Right ventricle myocardium inferior (tissue), 1 donor: Measurements from ENCODE around the gene PTPRU. TPM values are rescaled to one million over a fixed set of nuclear protein-coding genes. Genes with fewer than 3 reads are reported as not detected.

Source experiments
- ATAC-seq: fragments of 200-7000 bp; cut with Tn5 transposase; one replicate; pipeline ENCODE4 v1.9.1; 2020; ENCODE audit warnings: mild to moderate bottlenecking, moderate library complexity
- DNase-seq: peaks from one replicate; pipeline ENCODE4 v3.0.0; 2021; ENCODE audit errors: missing footprints
- intact Hi-C: fragments of 100-400 bp; cut with DNase I; formaldehyde crosslinking; loops from one replicate; pipeline ENCODE4 v1.11.0; 2022
- total RNA-seq: library from RNA; stranded (reverse); fragmentation: NEBNext Ultra II Directional; extraction: Animal tissue kit (Norgen Biotek cat#: 25700); gene quantifications from one replicate; pipeline ENCODE4 v1.2.1, GENCODE V29; 2021
- donor health status: DM: no; HTN: yes; CAD: no; lungs with severe emphysema.

The PTPRU gene
- total RNA-seq, 1 donor from 2014 or later = 23.5 TPM

DNA sequence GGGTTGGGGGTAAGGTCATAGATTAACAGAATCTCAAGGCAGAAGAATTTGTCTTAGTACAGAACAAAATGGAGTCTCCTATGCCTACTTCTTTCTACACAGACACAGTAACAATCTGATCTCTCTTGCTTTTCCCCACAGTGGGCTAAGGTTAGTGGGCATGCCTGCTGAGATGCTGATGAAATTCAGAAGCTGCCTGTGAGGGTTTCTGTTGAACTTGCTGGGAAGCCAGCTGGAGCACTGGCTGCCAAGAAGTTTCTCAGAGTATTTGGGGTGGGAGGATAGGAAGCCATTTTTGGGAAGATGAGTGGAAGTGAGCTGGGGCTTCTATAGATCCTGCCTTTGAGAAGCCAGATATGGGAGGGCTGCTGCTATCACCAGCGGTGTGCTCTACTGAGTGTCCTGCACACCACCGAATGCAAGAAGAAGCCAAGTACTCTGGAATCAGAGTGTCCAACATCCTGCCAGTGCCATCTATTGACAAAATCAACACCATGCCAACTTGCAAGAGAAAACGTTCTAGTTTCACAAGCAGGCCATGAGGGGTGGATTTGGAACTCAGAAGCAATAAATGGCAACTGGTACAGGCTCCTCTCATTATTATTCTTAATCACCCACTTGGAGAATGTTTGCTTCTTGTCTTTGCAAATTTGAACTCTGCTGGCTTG lies 102.7 kb downstream of the PTPRU start:
- intact Hi-C loops = loop anchor here (10.0 kb wide), 1 partner anchor 84 kb away; no protein-coding TSS in a partner anchor
- no peak for ATAC-seq
- DNase-seq = no peak

GRCh38 chr1:29341936-29342335 lies 105.6 kb downstream of the PTPRU start:
- DNase-seq (no peak), ATAC-seq (no peak)
- intact Hi-C loops = no loop called here

- DNase-seq (no peak), ATAC-seq (no peak)
- intact Hi-C loops = no loop called here
These were observed 106.0 kb downstream of the PTPRU start for GRCh38 chr1:29342351-29342750.

DNA sequence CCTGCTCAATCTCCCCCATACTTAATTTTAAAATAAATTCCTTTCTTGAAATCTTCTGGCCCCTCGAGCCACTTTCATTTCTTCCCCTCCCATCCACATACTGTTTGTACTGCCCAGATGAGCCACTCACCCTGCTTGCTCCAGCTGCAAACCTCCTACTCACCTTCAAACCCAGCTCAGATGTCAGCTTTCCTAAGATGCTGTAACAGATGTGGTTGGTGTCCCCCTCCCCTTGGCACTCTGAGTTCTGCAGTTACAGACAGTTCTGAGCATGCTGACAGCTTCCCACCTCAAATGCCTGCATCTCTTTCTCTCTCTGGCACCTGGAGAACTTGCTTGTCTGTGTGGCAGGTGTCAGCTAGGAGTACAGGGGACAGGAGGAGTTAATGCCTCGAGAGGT lies 106.7 kb downstream of the PTPRU start:
- ATAC-seq = no peak
- intact Hi-C loops = no loop called here
- no peak for DNase-seq

- intact Hi-C loops = no loop called here
- DNase-seq (no peak), ATAC-seq (no peak)
These were observed 107.2 kb downstream of the PTPRU start for GRCh38 chr1:29343476-29343875.

DNA sequence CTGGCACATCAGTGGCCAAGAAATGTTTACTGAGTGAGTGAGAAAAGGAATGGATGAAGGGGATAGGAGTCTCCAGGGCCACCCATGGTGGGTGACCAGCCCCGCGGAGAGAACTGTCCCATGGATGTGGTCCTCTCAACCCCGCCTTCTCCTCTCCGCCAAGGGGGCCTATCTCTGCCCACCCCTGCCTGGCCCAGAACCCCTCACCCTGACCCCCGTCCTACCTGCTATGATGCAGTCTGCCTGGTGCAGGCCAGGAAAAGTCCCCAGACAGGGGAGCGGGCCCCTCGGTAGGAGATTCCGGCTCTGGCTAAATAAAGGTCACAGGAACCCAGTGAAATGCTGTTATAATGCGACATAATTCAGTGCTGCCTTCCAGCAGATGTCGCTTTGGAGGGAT lies 107.6 kb downstream of the PTPRU start:
- intact Hi-C loops = no loop called here
- DNase-seq (no peak), ATAC-seq (no peak)

- no peak for ATAC-seq
- DNase-seq = no peak
- intact Hi-C loops = no loop called here
These were observed 108.0 kb downstream of the PTPRU start for GRCh38 chr1:29344336-29344735.

- ATAC-seq = no peak
- intact Hi-C loops = no loop called here
These were observed 110.3 kb downstream of the PTPRU start for GRCh38 chr1:29346576-29346975.

DNA sequence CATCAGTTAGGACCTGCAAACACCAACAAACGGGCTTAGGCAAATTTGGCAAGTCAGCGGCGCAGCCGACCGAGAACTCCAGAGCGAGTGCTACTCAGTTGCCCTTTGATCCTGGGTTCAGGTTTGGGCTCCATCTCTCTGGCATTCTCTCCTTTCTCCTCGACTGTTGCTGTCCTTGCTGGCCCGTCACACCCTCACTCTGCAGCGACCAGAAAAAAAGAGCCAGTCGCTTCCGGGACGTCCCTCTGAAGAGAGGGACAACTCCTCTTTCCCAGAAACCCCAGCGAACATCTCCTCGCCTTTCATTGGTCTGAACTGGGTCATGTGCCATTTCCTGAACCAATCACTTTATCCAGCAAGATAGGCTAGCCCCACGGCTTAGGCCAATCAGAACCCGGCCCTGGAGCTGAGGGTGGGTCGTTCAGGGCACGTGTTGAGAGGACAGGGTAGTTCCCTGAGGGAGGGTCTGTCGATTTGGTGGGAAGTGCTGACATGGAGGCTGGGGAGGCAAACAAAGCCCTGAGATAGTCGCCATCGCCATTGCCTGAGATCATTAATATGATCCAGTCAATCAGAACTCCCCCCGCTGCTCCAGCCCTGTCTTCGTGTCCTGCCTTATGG lies 113.7 kb downstream of the PTPRU start:
- intact Hi-C loops = no loop called here
- DNase-seq = no peak
- ATAC-seq = no peak

More at GRCh38 chr1:29346576-29346975, 110.3 kb downstream of the PTPRU start:
- no peak for DNase-seq

- DNase-seq (no peak), ATAC-seq (no peak)
- intact Hi-C loops = no loop called here
These were observed 116.5 kb downstream of the PTPRU start for GRCh38 chr1:29352719-29353420.

- ATAC-seq = no peak
- intact Hi-C loops = no loop called here
- no peak for DNase-seq
These were observed 118.3 kb downstream of the PTPRU start for GRCh38 chr1:29354511-29355098.

- ATAC-seq = no peak
- DNase-seq = no peak
- intact Hi-C loops = no loop called here
These were observed 119.1 kb downstream of the PTPRU start for GRCh38 chr1:29355375-29355774.

- DNase-seq (no peak), ATAC-seq (no peak)
- intact Hi-C loops = no loop called here
These were observed 120.3 kb downstream of the PTPRU start for GRCh38 chr1:29356663-29357062.

- ATAC-seq (no peak), DNase-seq (no peak)
- intact Hi-C loops = no loop called here
These were observed 121.1 kb downstream of the PTPRU start for GRCh38 chr1:29357452-29357851.

DNA sequence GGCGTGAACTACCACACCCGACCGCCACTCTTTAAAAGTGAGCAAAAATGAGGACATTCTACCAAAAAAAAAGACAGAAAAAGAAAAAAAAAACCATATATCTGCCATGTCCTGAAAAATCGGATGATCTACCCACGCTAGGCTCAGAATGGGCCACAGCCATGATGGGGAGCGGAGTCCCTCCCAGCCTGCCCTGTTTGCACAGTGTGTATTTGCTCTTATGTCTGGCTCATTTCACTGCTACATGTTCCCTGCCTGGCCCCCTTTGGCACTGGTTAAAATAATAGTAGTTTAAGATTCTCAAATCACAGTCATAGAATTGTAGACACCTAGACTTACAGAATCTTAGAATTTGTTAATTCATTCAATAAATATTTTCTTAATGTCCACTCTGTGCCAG lies 121.9 kb downstream of the PTPRU start:
- intact Hi-C loops = no loop called here
- no peak for DNase-seq
- ATAC-seq = no peak

GRCh38 chr1:29360768-29361167 lies 124.4 kb downstream of the PTPRU start:
- DNase-seq = no peak
- intact Hi-C loops = no loop called here
- no peak for ATAC-seq

DNA sequence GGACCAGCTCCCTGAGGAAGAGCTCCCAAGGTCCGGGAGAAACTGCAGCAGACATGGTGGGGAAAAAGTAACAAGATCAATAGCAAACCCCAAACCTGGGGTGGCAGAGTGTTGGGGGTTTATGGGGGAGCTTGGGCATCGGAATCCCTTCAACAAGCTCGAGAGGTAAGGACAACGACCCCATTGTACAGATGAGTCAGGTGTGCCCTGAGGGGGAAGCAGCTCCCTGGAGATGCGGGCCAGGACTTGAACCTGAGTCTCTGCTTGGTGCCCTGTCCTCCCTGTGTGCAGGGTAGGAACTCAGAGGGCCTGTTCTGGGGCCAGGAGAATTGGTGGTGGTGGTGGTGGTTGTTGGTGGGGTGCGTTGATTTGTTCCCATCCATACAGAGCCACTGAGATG lies 125.4 kb downstream of the PTPRU start:
- DNase-seq (no peak), ATAC-seq (no peak)
- intact Hi-C loops = no loop called here

DNA sequence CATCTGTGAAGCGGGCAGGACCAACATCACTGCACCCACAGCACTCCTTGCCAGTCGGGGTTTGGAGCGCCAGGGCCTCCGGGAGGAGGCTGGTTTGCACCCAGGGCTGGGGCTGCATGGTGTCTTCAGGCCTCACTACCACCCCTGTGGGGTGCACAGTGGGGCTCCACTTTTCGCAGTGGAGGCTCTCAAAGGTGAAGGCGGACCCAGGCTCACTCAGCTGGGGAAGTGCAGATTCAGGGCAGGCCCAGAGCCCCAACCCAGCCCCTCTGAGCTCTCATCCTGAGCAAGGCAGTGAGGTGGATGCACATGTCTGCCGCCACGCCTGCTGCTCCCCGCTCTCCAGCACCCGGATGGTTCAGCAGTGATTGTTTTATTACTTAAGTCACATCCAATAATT lies 125.8 kb downstream of the PTPRU start:
- intact Hi-C loops = no loop called here
- ATAC-seq (no peak), DNase-seq (no peak)

- intact Hi-C loops = no loop called here
These were observed 126.4 kb downstream of the PTPRU start for GRCh38 chr1:29362764-29363163.

GRCh38 chr1:29363536-29363935 lies 127.2 kb downstream of the PTPRU start:
- intact Hi-C loops = no loop called here
- ATAC-seq (no peak), DNase-seq (no peak)

More at GRCh38 chr1:29362764-29363163, 126.4 kb downstream of the PTPRU start:
- DNase-seq = no peak
- ATAC-seq = no peak
